Keratinocyte (primary cell): ENCODE measurements around the gene NKX2-2.

ENCODE experiments used
- EZH2 ChIP-seq: IDR thresholded peaks from one replicate; pipeline ENCODE4 v1.6.1; 2012; ENCODE audit warnings: inconsistent platforms, mild to moderate bottlenecking, low read length, moderate library complexity
- TF ChIP-seq, protein P1 (sequence below), 3 experiments: IDR thresholded peaks in 1 of 3; conservative IDR thresholded peaks in 1 of 3; optimal IDR thresholded peaks in 1 of 3; 2 replicates in 2 of 3; 3 replicates in 1 of 3; pipeline versions ENCODE3 to v1.5.1; 2011; ENCODE audit warnings: low read length in 3 of 3, mild to moderate bottlenecking in 3 of 3, moderate library complexity in 2 of 3, control low read depth in 1 of 3, inconsistent platforms in 1 of 3; ENCODE audit not compliant: insufficient read depth in 2 of 3; ENCODE audit errors: extremely low read depth in 1 of 3

DNA sequence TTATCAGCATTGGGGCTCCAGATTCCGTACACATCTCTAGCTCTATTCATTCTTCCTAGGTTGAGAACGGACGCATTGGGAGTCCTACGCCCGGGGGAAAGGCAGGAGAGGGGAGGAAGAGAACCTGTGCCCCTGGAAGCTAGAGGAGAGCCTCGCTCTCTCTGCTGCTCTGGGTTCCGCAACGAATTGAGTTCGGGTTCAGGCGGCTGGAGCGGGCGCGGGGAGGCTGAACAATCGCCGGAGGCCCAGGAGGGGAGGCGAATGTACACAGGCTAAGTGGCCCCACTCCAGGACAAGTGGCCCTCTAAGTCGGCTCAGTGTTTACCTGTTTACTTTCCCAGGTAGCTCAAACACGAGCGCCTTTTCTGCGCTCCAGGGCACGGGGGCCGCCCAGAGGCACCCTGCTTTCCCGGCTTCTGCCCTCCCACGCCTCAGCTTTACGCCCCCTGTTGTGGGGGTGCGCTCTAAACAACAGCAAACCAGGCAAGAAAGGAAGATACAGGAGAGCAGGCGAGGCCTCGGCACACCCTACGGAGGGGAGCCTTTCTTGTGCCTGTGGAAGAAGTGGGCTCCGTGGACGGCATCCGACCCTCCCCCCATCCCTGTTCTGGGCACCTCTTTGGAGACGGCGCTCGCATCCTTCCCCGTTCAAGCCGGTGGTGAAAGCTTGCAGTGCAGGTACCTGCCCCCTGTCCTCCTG lies 4.6 kb upstream of the NKX2-2 start:
- TF ChIP-seq, protein P1, sequence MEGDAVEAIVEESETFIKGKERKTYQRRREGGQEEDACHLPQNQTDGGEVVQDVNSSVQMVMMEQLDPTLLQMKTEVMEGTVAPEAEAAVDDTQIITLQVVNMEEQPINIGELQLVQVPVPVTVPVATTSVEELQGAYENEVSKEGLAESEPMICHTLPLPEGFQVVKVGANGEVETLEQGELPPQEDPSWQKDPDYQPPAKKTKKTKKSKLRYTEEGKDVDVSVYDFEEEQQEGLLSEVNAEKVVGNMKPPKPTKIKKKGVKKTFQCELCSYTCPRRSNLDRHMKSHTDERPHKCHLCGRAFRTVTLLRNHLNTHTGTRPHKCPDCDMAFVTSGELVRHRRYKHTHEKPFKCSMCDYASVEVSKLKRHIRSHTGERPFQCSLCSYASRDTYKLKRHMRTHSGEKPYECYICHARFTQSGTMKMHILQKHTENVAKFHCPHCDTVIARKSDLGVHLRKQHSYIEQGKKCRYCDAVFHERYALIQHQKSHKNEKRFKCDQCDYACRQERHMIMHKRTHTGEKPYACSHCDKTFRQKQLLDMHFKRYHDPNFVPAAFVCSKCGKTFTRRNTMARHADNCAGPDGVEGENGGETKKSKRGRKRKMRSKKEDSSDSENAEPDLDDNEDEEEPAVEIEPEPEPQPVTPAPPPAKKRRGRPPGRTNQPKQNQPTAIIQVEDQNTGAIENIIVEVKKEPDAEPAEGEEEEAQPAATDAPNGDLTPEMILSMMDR (optimal IDR thresholded peaks at IDR 0.05 in 1 of 3, IDR thresholded peaks at IDR 0.05 in 1 of 3, conservative IDR thresholded peaks at IDR 0.05 in 1 of 3; ENCODE audit: extremely low read depth in 1 of 3, insufficient read depth in 2 of 3, low read length in 3 of 3) = no peak
- TF ChIP-seq EZH2 = peak; percentile 59
